H1 (cell line): ENCODE data around the gene RPL28. TPM values are rescaled to one million over a fixed set of nuclear protein-coding genes. Genes with fewer than 3 reads are reported as not detected.

Experiments used
- GTF2F1 ChIP-seq: IDR thresholded peaks from 2 replicates; pipeline ENCODE4 v1.6.1; 2012; ENCODE audit warnings: low read depth, low read length, improper control_type of control experiment, borderline replicate concordance
- POLR2A ChIP-seq, 2 experiments: IDR thresholded peaks; 1 replicate in 1 of 2; 2 replicates in 1 of 2; pipeline ENCODE4 v1.6.1; 2011; ENCODE audit warnings: low read depth in 2 of 2, low read length in 2 of 2, mild to moderate bottlenecking in 2 of 2; ENCODE audit errors: control extremely low read depth in 1 of 2
- POU5F1 ChIP-seq: IDR thresholded peaks from 2 replicates; pipeline ENCODE4 v1.6.1; 2011; ENCODE audit warnings: low read depth, mild to moderate bottlenecking, low read length, moderate library complexity
- SP2 ChIP-seq: IDR thresholded peaks from 2 replicates; pipeline ENCODE4 v1.6.1; 2012; ENCODE audit warnings: mild to moderate bottlenecking, low read length, inconsistent platforms
- SUZ12 ChIP-seq: fragments of 200-600 bp; sonication (generic); IDR thresholded peaks from 2 replicates; pipeline ENCODE4 v1.6.1; 2012; ENCODE audit warnings: mild to moderate bottlenecking, inconsistent platforms, low read length, moderate library complexity, mixed read lengths
- polyA plus RNA-seq, 7 experiments: library from polyadenylated mRNA; depleted of rRNA in 3 of 7; stranded (reverse) in 5 of 7; unstranded in 2 of 7; fragments of >200 nt in 5 of 7; fragments of 200-250 nt in 2 of 7; gene quantifications; 1 replicate in 5 of 7; 2 replicates in 1 of 7; 4 replicates in 1 of 7; pipeline versions ENCODE4 v1.2.1 to v1.2.3, GENCODE V29; 2011 to 2013; ENCODE audit warnings: missing spikeins in 2 of 7, mixed read lengths in 2 of 7
- total RNA-seq: library from RNA; stranded (reverse); fragmentation: NEBNext Ultra II Directional; extraction: Animal tissue kit (Norgen Biotek cat#: 25700); gene quantifications from 2 replicates; pipeline ENCODE4 v1.2.1, GENCODE V29; 2021

Gene RPL28
- total and polyA plus RNA-seq, 2 of the 8 experiments (the other 6 are each of a cell fraction or from before 2014, with no cell fraction given): 2,123 to 8,402 TPM

GRCh38 chr19:55389386-55390317 lies 3.9 kb downstream of the RPL28 start (continued):
- TF ChIP-seq SUZ12: no peak
- no peak for TF ChIP-seq POU5F1
- peak in 1 of 2 experiments; percentile 37; a peak in 1 of 3 replicates for TF ChIP-seq POLR2A (IDR thresholded peaks at IDR 0.05; ENCODE audit: control extremely low read depth in 1 of 2, low read depth in 2 of 2, low read length in 2 of 2)
- TF ChIP-seq GTF2F1: no peak
- TF ChIP-seq SP2: no peak
- TF ChIP-seq, all 59 proteins: peak for 2
